RWPE2 (cell line): ENCODE results near the gene CBX2.

Source experiments
- ATAC-seq: fragments of 200-7000 bp; cut with Tn5 transposase; 3 replicates; pipeline ENCODE4 v1.9.1; 2021; ENCODE audit warnings: low read depth
- DNase-seq: peaks from one replicate; pipeline ENCODE4 v3.0.0-alpha.2; 2020; ENCODE audit warnings: low spot score
- H3K27ac ChIP-seq: fragments of 450-650 bp; 2 replicates; pipeline ENCODE4 v1.5.1; 2017; ENCODE audit warnings: mild to moderate bottlenecking; ENCODE audit not compliant: poor library complexity, severe bottlenecking
- H3K27me3 ChIP-seq: fragments of 250-450 bp; sonication (Bioruptor Pico); 2 replicates; pipeline ENCODE4 v1.5.1; 2021; ENCODE audit warnings: mild to moderate bottlenecking, moderate library complexity; ENCODE audit not compliant: insufficient read depth, poor library complexity, severe bottlenecking
- H3K36me3 ChIP-seq: fragments of 250-450 bp; sonication (Bioruptor Pico); 2 replicates; pipeline ENCODE4 v1.5.1; 2020; ENCODE audit warnings: low read depth, mild to moderate bottlenecking, moderate library complexity
- H3K4me1 ChIP-seq: fragments of 250-450 bp; sonication (Bioruptor Pico); 2 replicates; pipeline ENCODE4 v1.5.1; 2021; ENCODE audit warnings: mild to moderate bottlenecking, moderate library complexity; ENCODE audit not compliant: insufficient read depth, poor library complexity, severe bottlenecking
- H3K4me3 ChIP-seq: fragments of 250-450 bp; sonication (Bioruptor Pico); 2 replicates; pipeline ENCODE4 v1.5.1; 2021; ENCODE audit warnings: mild to moderate bottlenecking, moderate library complexity; ENCODE audit not compliant: severe bottlenecking
- H3K9me3 ChIP-seq: fragments of 250-450 bp; sonication (Bioruptor Pico); 2 replicates; pipeline ENCODE4 v1.5.1; 2021; ENCODE audit warnings: mild to moderate bottlenecking, moderate library complexity; ENCODE audit not compliant: severe bottlenecking
- CTCF ChIP-seq: fragments of 450-650 bp; IDR thresholded peaks from one replicate; pipeline ENCODE4 v1.5.1; 2017; ENCODE audit warnings: mild to moderate bottlenecking, moderate library complexity; ENCODE audit not compliant: poor library complexity, severe bottlenecking

Gene CBX2

GRCh38 chr17:79742951-79743476 is 34.9 kb upstream of the CBX2 start:
- H3K4me1 ChIP-seq = no peaks in the 10 kb centered on the region
- no peak for ATAC-seq
- no peak overlapping the region for H3K27ac ChIP-seq

GRCh38 chr17:79743614-79744013 is 34.3 kb upstream of the CBX2 start:
- no peaks in the 10 kb centered on the region for H3K36me3 ChIP-seq
- ATAC-seq (no peak), DNase-seq (no peak)
- H3K4me3 ChIP-seq = no peak overlapping the region
- H3K4me1 ChIP-seq = no peaks in the 10 kb centered on the region
- H3K27ac ChIP-seq = no peak overlapping the region
- peaks cover 65% of the 10 kb centered on the region for H3K27me3 ChIP-seq
- no peaks in the 10 kb centered on the region for H3K9me3 ChIP-seq
- TF ChIP-seq CTCF = no peak

More at GRCh38 chr17:79742951-79743476, 34.9 kb upstream of the CBX2 start:
- Histone ChIP-seq H3K27me3 (peaks cover 63% of the 10 kb centered on the region), H3K4me3 (no peak overlapping the region), H3K9me3 (no peaks in the 10 kb centered on the region), H3K36me3 (no peaks in the 10 kb centered on the region)
- no peak for TF ChIP-seq CTCF
- no peak for DNase-seq

GRCh38 chr17:79745641-79746105 is 32.3 kb upstream of the CBX2 start:
- peaks cover 62% of the 10 kb centered on the region for H3K27me3 ChIP-seq
- H3K36me3 ChIP-seq = no peaks in the 10 kb centered on the region
- H3K4me1 ChIP-seq = no peaks in the 10 kb centered on the region
- no peak overlapping the region for H3K4me3 ChIP-seq
- no peak overlapping the region for H3K27ac ChIP-seq
- DNase-seq (no peak), ATAC-seq (no peak)
- H3K9me3 ChIP-seq = no peaks in the 10 kb centered on the region
- TF ChIP-seq CTCF = no peak

GRCh38 chr17:79746889-79747507 is 30.9 kb upstream of the CBX2 start:
- no peak for DNase-seq

More at GRCh38 chr17:79746889-79747507, 30.9 kb upstream of the CBX2 start:
- ATAC-seq = no peak; the same call in 2 of the 3 replicates
- Histone ChIP-seq H3K27ac (no peak overlapping the region), H3K4me1 (no peaks in the 10 kb centered on the region), H3K27me3 (peaks cover 60% of the 10 kb centered on the region), H3K4me3 (no peak overlapping the region), H3K9me3 (no peaks in the 10 kb centered on the region), H3K36me3 (no peaks in the 10 kb centered on the region)
- TF ChIP-seq CTCF = no peak
